Mesendoderm (in vitro differentiated cells): Measurements from ENCODE around the gene POLD3.

Source experiments
- DNase-seq: peaks from one replicate; pipeline ENCODE4 v3.0.0; 2013
- H2AK5ac ChIP-seq: 2 replicates; pipeline ENCODE4 v1.6.1; 2013; ENCODE audit warnings: low read length, inconsistent platforms
- H2BK120ac ChIP-seq: 2 replicates; pipeline ENCODE4 v1.6.1; 2013; ENCODE audit warnings: low read depth, mild to moderate bottlenecking, low read length, moderate library complexity, mixed read lengths
- H2BK15ac ChIP-seq: replicated peaks from 2 replicates; pipeline ENCODE4 v1.6.1; 2013; ENCODE audit warnings: low read depth, mild to moderate bottlenecking, moderate library complexity
- H2BK5ac ChIP-seq: 2 replicates; pipeline ENCODE4 v1.6.1; 2013; ENCODE audit warnings: low read length, inconsistent platforms
- H3K18ac ChIP-seq: 2 replicates; pipeline ENCODE4 v1.6.1; 2013; ENCODE audit warnings: mild to moderate bottlenecking, low read length, mixed read lengths
- H3K23ac ChIP-seq: one replicate; pipeline ENCODE4 v1.6.1; 2013; ENCODE audit warnings: low read length
- H3K27ac ChIP-seq: 2 replicates; pipeline ENCODE4 v1.5.1; 2013; ENCODE audit warnings: low read depth, mild to moderate bottlenecking, inconsistent platforms, low read length, moderate library complexity
- H3K27me3 ChIP-seq: 2 replicates; pipeline ENCODE4 v1.6.1; 2013; ENCODE audit warnings: low read length, control low read depth, mild to moderate bottlenecking, inconsistent platforms; ENCODE audit not compliant: insufficient read depth, poor library complexity
- H3K36me3 ChIP-seq: 2 replicates; pipeline ENCODE4 v1.6.1; 2013; ENCODE audit warnings: low read length, inconsistent platforms; ENCODE audit not compliant: control insufficient read depth, insufficient read depth
- H3K4ac ChIP-seq: one replicate; pipeline ENCODE4 v1.6.1; 2013; ENCODE audit warnings: low read depth, mild to moderate bottlenecking, low read length, moderate library complexity
- H3K4me1 ChIP-seq: 2 replicates; pipeline ENCODE4 v1.6.1; 2013; ENCODE audit warnings: low read depth, low read length, inconsistent platforms; ENCODE audit not compliant: control insufficient read depth
- H3K4me2 ChIP-seq: 2 replicates; pipeline ENCODE4 v1.6.1; 2013; ENCODE audit warnings: low read length
- H3K4me3 ChIP-seq: 2 replicates; pipeline ENCODE4 v1.5.1; 2013; ENCODE audit warnings: mild to moderate bottlenecking, low read length
- H3K56ac ChIP-seq: one replicate; pipeline ENCODE4 v1.6.1; 2013; ENCODE audit warnings: low read length
- H3K79me1 ChIP-seq: 2 replicates; pipeline ENCODE4 v1.6.1; 2013; ENCODE audit warnings: low read length, inconsistent platforms
- H3K79me2 ChIP-seq: 2 replicates; pipeline ENCODE4 v1.6.1; 2013; ENCODE audit warnings: mild to moderate bottlenecking, low read length; ENCODE audit not compliant: control insufficient read depth, insufficient read depth
- H3K9ac ChIP-seq: 2 replicates; pipeline ENCODE4 v1.6.1; 2013; ENCODE audit warnings: low read length, inconsistent platforms
- H4K5ac ChIP-seq: one replicate; pipeline ENCODE4 v1.6.1; 2013; ENCODE audit warnings: low read length
- H4K8ac ChIP-seq: one replicate; pipeline ENCODE4 v1.6.1; 2013; ENCODE audit warnings: low read depth, mild to moderate bottlenecking, control low read depth, low read length, moderate library complexity
- WGBS: extraction: QIAGEN DNeasy Blood & Tissue Kit; methylation state at CpG from one replicate; pipeline ENCODE4 v1.1.7; 2013; ENCODE audit warnings: low lambda C conversion rate, missing lambda C conversion rate; ENCODE audit not compliant: insufficient coverage; ENCODE audit errors: extremely low coverage; 5-methylcytosine and 5-hydroxymethylcytosine counted together

Gene POLD3

DNA sequence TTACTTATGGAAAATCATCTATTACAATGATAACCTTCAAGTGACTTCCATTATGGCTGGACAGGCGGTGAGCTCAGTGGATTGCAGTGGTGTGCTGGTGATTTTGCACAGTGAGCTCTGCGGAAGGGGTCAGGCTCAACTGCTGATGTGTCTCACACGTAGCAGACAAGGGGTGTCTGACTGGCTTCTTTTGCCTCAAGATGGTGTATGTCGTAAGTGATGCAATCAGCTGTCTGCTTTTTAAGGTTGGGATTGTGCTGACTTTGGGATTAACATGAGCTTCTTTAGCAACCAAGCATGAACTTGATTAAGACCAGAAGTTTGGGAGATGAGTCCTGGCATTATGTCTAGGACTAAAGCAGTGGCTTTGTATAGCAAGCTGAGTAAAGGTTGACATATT, 49.5 kb downstream of the POLD3 start:
- DNase-seq, result no peak
- H3K56ac ChIP-seq, result no peak overlapping the region
- H2AK5ac ChIP-seq, result no peak overlapping the region
- H3K36me3 ChIP-seq, result peaks cover 2% of the 10 kb centered on the region
- no peak overlapping the region for H3K18ac ChIP-seq
- no peak overlapping the region for H4K8ac ChIP-seq
- no peaks in the 10 kb centered on the region for H3K79me1 ChIP-seq
- no CpG with 5 or more reads among the region's 4 CpGs for WGBS
- H2BK15ac ChIP-seq, result no peak overlapping the region
- H3K4me2 ChIP-seq, result no peak overlapping the region
- no peaks in the 10 kb centered on the region for H3K27me3 ChIP-seq
- no peak overlapping the region for H3K4me3 ChIP-seq
- no peak overlapping the region for H3K4ac ChIP-seq
- no peak overlapping the region for H3K23ac ChIP-seq
- H4K5ac ChIP-seq, result no peak overlapping the region
- no peak overlapping the region for H2BK5ac ChIP-seq
- peaks cover under 1% of the 10 kb centered on the region for H3K4me1 ChIP-seq
- H3K79me2 ChIP-seq, result no peaks in the 10 kb centered on the region
- no peak overlapping the region for H3K27ac ChIP-seq
- no peak overlapping the region for H3K9ac ChIP-seq
- H2BK120ac ChIP-seq, result no peak overlapping the region

DNA sequence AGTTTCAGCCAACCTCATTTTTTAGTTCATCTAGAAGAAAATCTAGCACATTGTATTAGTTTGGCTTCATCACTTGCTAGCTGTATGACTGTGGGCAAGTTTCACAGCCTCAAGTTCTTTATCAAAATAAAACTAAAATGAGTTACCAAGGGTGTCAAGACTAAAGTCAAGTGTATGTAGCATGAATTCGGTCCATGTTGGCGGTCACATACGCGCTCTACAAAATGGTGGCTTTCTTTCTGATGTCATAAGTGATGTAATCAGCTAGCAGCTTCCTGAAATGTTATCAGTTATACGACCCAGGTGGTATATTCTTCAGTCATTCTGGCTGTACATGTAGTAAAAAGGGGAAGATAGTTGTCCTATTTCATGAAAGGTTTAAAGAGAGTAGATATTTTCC, 50.5 kb downstream of the POLD3 start:
- WGBS, result no CpG with 5 or more reads among the region's 5 CpGs
- no peak overlapping the region for H3K4me2 ChIP-seq
- H3K4ac ChIP-seq, result no peak overlapping the region

DNA sequence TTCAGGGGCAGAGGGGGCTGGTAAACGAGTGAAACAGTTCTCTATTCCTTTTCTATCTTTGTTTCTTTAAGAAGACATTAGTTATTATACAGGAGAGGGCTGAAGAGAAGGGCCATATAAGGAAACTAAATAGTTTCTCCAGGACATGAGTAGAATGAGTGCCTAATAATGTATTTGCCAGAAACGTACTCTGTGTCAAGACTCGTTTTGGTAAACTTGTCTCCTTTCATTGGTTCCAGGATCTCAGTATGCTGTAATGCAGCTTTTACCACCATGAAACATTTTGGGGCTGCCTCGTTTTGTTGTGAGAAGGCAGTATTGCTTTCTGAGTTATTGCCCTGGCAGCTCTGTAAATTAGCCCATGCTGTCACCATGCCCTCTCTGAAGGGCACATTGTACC, 51.7 kb downstream of the POLD3 start:
- H2BK15ac ChIP-seq, result no peak overlapping the region
- H3K4me2 ChIP-seq, result no peak overlapping the region
- no peak overlapping the region for H3K9ac ChIP-seq
- no peak overlapping the region for H4K8ac ChIP-seq
- DNase-seq, result no peak
- H2AK5ac ChIP-seq, result no peak overlapping the region
- WGBS, result no CpG with 5 or more reads among the region's 4 CpGs
- no peaks in the 10 kb centered on the region for H3K27me3 ChIP-seq
- H3K27ac ChIP-seq, result no peak overlapping the region
- H3K4me1 ChIP-seq, result peaks cover 2% of the 10 kb centered on the region
- no peak overlapping the region for H2BK120ac ChIP-seq
- peaks cover 2% of the 10 kb centered on the region for H3K36me3 ChIP-seq
- no peak overlapping the region for H3K4me3 ChIP-seq
- no peaks in the 10 kb centered on the region for H3K79me2 ChIP-seq
- no peak overlapping the region for H3K56ac ChIP-seq
- no peaks in the 10 kb centered on the region for H3K79me1 ChIP-seq
- no peak overlapping the region for H3K23ac ChIP-seq
- no peak overlapping the region for H3K4ac ChIP-seq
- no peak overlapping the region for H3K18ac ChIP-seq
- H4K5ac ChIP-seq, result no peak overlapping the region
- no peak overlapping the region for H2BK5ac ChIP-seq

More for the DNA sequence above, 50.5 kb downstream of the POLD3 start:
- Histone ChIP-seq H3K4me3 (no peak overlapping the region), H3K79me2 (no peaks in the 10 kb centered on the region), H3K27me3 (no peaks in the 10 kb centered on the region), H4K8ac (no peak overlapping the region), H3K4me1 (peaks cover 2% of the 10 kb centered on the region), H3K56ac (no peak overlapping the region), H2AK5ac (no peak overlapping the region), H3K23ac (no peak overlapping the region), H3K79me1 (no peaks in the 10 kb centered on the region), H3K9ac (no peak overlapping the region), H3K27ac (no peak overlapping the region), H2BK5ac (no peak overlapping the region), H3K36me3 (peaks cover 2% of the 10 kb centered on the region), H2BK120ac (no peak overlapping the region), H4K5ac (no peak overlapping the region), H3K18ac (no peak overlapping the region), H2BK15ac (no peak overlapping the region)
- DNase-seq, result no peak

DNA sequence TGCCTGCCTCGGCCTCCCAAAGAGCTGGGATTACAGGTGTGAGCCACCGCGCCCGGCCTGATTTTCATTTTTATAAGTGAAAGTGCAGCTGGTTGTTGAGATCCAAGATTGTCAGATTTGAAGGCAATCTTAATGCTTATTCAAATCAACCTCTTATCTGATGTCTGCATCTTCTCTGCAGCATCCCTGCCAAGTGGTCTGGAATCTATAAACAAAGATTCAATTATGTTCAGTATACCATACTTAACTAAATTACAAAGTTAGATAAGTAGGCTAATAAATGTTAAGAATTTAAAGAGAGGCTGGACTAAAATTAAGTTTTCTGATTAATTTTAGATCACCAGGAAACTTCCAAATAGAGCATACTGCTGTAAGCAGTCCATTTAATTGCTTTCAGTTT, 53.8 kb downstream of the POLD3 start:
- H3K18ac ChIP-seq, result no peak overlapping the region
- H3K9ac ChIP-seq, result no peak overlapping the region
- no peaks in the 10 kb centered on the region for H3K27me3 ChIP-seq
- H3K79me2 ChIP-seq, result no peaks in the 10 kb centered on the region
- H3K4ac ChIP-seq, result no peak overlapping the region
- H3K27ac ChIP-seq, result no peak overlapping the region
- H2BK15ac ChIP-seq, result no peak overlapping the region
- no peaks in the 10 kb centered on the region for H3K79me1 ChIP-seq
- no peak overlapping the region for H3K4me3 ChIP-seq
- H3K4me1 ChIP-seq, result peaks cover 2% of the 10 kb centered on the region
- H2BK120ac ChIP-seq, result no peak overlapping the region
- peaks cover 2% of the 10 kb centered on the region for H3K36me3 ChIP-seq
- no peak overlapping the region for H2BK5ac ChIP-seq
- H3K4me2 ChIP-seq, result no peak overlapping the region
- DNase-seq, result no peak
- H4K5ac ChIP-seq, result no peak overlapping the region
- no peak overlapping the region for H4K8ac ChIP-seq
- no CpG with 5 or more reads among the region's 4 CpGs for WGBS
- no peak overlapping the region for H3K23ac ChIP-seq
- no peak overlapping the region for H3K56ac ChIP-seq
- no peak overlapping the region for H2AK5ac ChIP-seq

DNA sequence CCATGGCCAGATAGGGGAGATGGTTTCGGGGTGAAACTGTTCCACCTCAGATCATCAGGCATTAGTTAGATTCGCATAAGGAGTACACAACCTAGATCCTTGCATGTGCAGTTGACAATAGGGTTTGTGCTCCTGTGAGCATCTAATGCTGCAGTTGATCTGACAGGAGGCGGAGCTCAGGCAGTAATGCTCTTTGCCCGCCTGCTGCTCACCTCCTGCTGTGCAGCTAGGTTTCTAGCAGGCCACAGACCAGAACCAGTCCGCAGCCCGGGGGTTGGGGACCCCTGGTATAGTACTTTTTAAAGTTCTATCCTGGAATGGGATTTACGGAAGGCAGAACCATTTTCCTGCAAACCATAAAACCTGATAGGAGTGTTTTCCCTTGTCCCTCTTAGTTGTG, 54.6 kb downstream of the POLD3 start:
- Histone ChIP-seq H3K9ac (no peak overlapping the region), H3K27me3 (no peaks in the 10 kb centered on the region), H2BK15ac (no peak overlapping the region), H3K56ac (no peak overlapping the region), H3K4me3 (no peak overlapping the region), H3K27ac (no peak overlapping the region), H3K18ac (no peak overlapping the region), H3K4me1 (peaks cover 2% of the 10 kb centered on the region), H3K79me2 (no peaks in the 10 kb centered on the region), H4K8ac (no peak overlapping the region), H2BK120ac (no peak overlapping the region), H4K5ac (no peak overlapping the region), H3K4ac (no peak overlapping the region), H3K23ac (no peak overlapping the region), H3K79me1 (no peaks in the 10 kb centered on the region), H3K4me2 (no peak overlapping the region), H2BK5ac (no peak overlapping the region), H3K36me3 (no peaks in the 10 kb centered on the region), H2AK5ac (no peak overlapping the region)
- no CpG with 5 or more reads among the region's 7 CpGs for WGBS
- peak; percentile 29 for DNase-seq

DNA sequence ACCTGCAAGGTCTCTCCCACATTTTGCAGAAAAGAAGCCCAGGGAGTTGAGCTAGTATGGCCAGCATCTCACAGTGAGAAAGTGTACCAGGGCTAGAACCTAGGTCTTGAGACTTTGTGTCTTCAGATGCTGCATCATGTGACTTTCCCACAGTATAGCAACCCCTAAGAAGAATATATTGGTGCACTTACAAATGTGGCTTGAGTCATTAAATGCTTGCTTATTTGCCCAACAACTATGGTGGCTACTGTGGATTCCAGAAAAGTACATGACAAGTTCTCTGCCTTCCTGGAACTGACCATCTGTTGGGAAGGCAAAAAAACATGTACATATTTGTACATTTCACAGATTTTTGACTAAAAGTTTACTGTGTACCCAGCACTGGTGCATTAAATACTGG, 55.0 kb downstream of the POLD3 start:
- Histone ChIP-seq H2BK15ac (no peak overlapping the region), H3K18ac (no peak overlapping the region), H3K23ac (no peak overlapping the region), H4K5ac (no peak overlapping the region), H3K4me2 (no peak overlapping the region), H3K27ac (no peak overlapping the region), H3K4ac (no peak overlapping the region), H3K36me3 (no peaks in the 10 kb centered on the region), H3K9ac (no peak overlapping the region), H2AK5ac (no peak overlapping the region), H3K27me3 (no peaks in the 10 kb centered on the region), H3K4me3 (no peak overlapping the region), H3K4me1 (peaks cover 2% of the 10 kb centered on the region), H2BK120ac (no peak overlapping the region), H3K79me2 (no peaks in the 10 kb centered on the region), H2BK5ac (no peak overlapping the region), H4K8ac (no peak overlapping the region), H3K79me1 (no peaks in the 10 kb centered on the region), H3K56ac (no peak overlapping the region)
- DNase-seq, result no peak
